ENCODE measurements around the gene CFAP46.

GRCh38 chr10:132948351-132948750 lies 6.0 kb upstream of the CFAP46 start:
- TF ChIP-seq CTCF (IDR thresholded peaks at IDR 0.05; ENCODE audit: borderline replicate concordance, extremely low read depth, low read length, poor library complexity, severe bottlenecking) (no peak), EZH2 (IDR thresholded peaks at IDR 0.05; ENCODE audit: borderline replicate concordance, low read depth, low read length, severe bottlenecking) (no peak)
